Caco-2 (cell line): ENCODE data around the gene RABGAP1L. TPM values are rescaled to one million over a fixed set of nuclear protein-coding genes. Genes with fewer than 3 reads are reported as not detected.

ENCODE experiments used
- BruUV-seq: library from RNA; stranded (reverse); fragments of 400-500 nt; replicated peaks from 2 replicates; lab custom pipeline; 2021; lab: Mats Ljungman, UMichigan
- CTCF ChIA-PET: fragments of 300-600 bp; sonication (Branson Sonifier 250); formaldehyde crosslinking; loops from one replicate; lab custom pipeline; 2022; ENCODE audit warnings: antibody characterized with exemption; lab: Charles Lee
- POLR2A ChIA-PET: fragments of 300-600 bp; sonication (Branson Sonifier 250); formaldehyde crosslinking; loops from one replicate; lab custom pipeline; 2022; ENCODE audit warnings: antibody characterized with exemption; lab: Charles Lee
- DNase-seq, 2 experiments: peaks; one replicate each; pipeline versions ENCODE4 v3.0.0 to v3.0.0-alpha.2; 2020 to 2022
- H3K27me3 ChIP-seq: replicated peaks from 2 replicates; pipeline ENCODE4 v1.6.0; 2011; ENCODE audit warnings: low read length; ENCODE audit not compliant: control insufficient read depth, insufficient read depth
- H3K36me3 ChIP-seq: 2 replicates; pipeline ENCODE4 v1.5.1; 2011; ENCODE audit warnings: low read length; ENCODE audit not compliant: control insufficient read depth, insufficient read depth
- H3K4me1 ChIP-seq: fragments of 250-450 bp; sonication (Bioruptor Pico); 2 replicates; pipeline ENCODE4 v1.5.1; 2020; ENCODE audit warnings: mild to moderate bottlenecking
- H3K4me3 ChIP-seq: 2 replicates; pipeline ENCODE4 v1.5.1; 2011; ENCODE audit warnings: low read depth, mild to moderate bottlenecking, control low read depth, low read length
- H3K9me3 ChIP-seq: fragments of 250-450 bp; sonication (Bioruptor Pico); 2 replicates; pipeline ENCODE4 v1.5.1; 2020; ENCODE audit warnings: mild to moderate bottlenecking, moderate library complexity
- H3K27ac Mint-ChIP-seq: one replicate; pipeline ENCODE4 v1.8.0; 2022; ENCODE audit warnings: mixed read lengths; ENCODE audit not compliant: unreplicated experiment
- H3K27me3 Mint-ChIP-seq: one replicate; pipeline ENCODE4 v1.8.0; 2022; ENCODE audit warnings: mixed read lengths; ENCODE audit not compliant: insufficient read depth, unreplicated experiment
- H3K36me3 Mint-ChIP-seq: one replicate; pipeline ENCODE4 v1.8.0; 2022; ENCODE audit warnings: mild to moderate bottlenecking, mixed read lengths; ENCODE audit not compliant: insufficient read depth, unreplicated experiment
- H3K4me1 Mint-ChIP-seq: one replicate; pipeline ENCODE4 v1.8.0; 2022; ENCODE audit warnings: low read depth, mixed read lengths; ENCODE audit not compliant: unreplicated experiment
- H3K4me3 Mint-ChIP-seq: one replicate; pipeline ENCODE4 v1.8.0; 2022; ENCODE audit warnings: mild to moderate bottlenecking, moderate library complexity, mixed read lengths; ENCODE audit not compliant: unreplicated experiment
- H3K9me3 Mint-ChIP-seq: one replicate; pipeline ENCODE4 v1.8.0; 2022; ENCODE audit warnings: mixed read lengths; ENCODE audit not compliant: unreplicated experiment
- intact Hi-C: fragments of 100-400 bp; cut with micrococcal nuclease; formaldehyde crosslinking; loops from one replicate; pipeline ENCODE4 v1.10.0; 2022; ENCODE audit not compliant: unreplicated experiment
- total RNA-seq: library from RNA; stranded (reverse); gene quantifications from 2 replicates; pipeline ENCODE4 v1.2.3, GENCODE V29; 2022
- TF ChIP-seq, protein P1 (sequence below), 2 experiments: fragments of 200-600 bp in 1 of 2; IDR thresholded peaks; 1 replicate in 1 of 2; 2 replicates in 1 of 2; pipeline versions ENCODE4 v1.5.1 to v1.8.0; 2011 to 2022; ENCODE audit warnings: antibody characterized with exemption in 1 of 2, control low read depth in 1 of 2, inconsistent platforms in 1 of 2, low read depth in 1 of 2, low read length in 1 of 2, mild to moderate bottlenecking in 1 of 2, moderate library complexity in 1 of 2; ENCODE audit not compliant: insufficient read depth in 1 of 2, severe bottlenecking in 1 of 2, unreplicated experiment in 1 of 2

Gene RABGAP1L
- total RNA-seq, 1 experiment from 2014 or later = 20.3 TPM

DNA sequence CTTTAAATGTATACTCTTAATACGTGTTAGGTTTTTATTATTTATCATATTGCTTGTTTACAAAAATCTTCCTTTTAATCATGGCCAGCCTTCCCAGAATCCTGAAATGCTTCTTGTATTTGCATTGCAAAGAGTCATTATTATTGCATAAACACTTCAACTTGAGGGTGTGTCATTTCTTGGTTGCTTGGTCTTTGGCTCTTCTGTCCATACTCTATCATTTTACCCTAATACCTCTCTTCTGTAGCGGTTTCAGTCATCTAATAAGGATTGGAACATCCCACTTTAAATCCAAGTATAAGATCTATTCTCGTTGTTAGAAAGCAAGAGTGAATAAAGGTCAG, 639.8 kb downstream of the RABGAP1L start:
- no peak for DNase-seq
- Histone ChIP-seq H3K36me3 (no peaks in the 10 kb centered on the region), H3K9me3 (no peaks in the 10 kb centered on the region), H3K27me3 (no peaks in the 10 kb centered on the region), H3K4me3 (no peak overlapping the region), H3K4me1 (0 out of 2 replicates have a peak, but pooled peaks cover 3% of the 10 kb centered on the region)
- POLR2A ChIA-PET = interaction anchor here (0.6 to 1.9 kb wide), 2 partner anchors 128 to 200 kb away, joined by 5 to 8 read pairs; partner anchors contain the start of gene CACYBP
- TF ChIP-seq, protein P1, sequence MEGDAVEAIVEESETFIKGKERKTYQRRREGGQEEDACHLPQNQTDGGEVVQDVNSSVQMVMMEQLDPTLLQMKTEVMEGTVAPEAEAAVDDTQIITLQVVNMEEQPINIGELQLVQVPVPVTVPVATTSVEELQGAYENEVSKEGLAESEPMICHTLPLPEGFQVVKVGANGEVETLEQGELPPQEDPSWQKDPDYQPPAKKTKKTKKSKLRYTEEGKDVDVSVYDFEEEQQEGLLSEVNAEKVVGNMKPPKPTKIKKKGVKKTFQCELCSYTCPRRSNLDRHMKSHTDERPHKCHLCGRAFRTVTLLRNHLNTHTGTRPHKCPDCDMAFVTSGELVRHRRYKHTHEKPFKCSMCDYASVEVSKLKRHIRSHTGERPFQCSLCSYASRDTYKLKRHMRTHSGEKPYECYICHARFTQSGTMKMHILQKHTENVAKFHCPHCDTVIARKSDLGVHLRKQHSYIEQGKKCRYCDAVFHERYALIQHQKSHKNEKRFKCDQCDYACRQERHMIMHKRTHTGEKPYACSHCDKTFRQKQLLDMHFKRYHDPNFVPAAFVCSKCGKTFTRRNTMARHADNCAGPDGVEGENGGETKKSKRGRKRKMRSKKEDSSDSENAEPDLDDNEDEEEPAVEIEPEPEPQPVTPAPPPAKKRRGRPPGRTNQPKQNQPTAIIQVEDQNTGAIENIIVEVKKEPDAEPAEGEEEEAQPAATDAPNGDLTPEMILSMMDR (IDR thresholded peaks at IDR 0.05; ENCODE audit: insufficient read depth in 1 of 2, low read depth in 1 of 2, low read length in 1 of 2, severe bottlenecking in 1 of 2, unreplicated experiment in 1 of 2) = no peak
- Mint-ChIP-seq H3K4me1 (peaks cover 10% of the 10 kb centered on the region), H3K4me3 (no peak overlapping the region), H3K27me3 (no peaks in the 10 kb centered on the region), H3K36me3 (no peaks in the 10 kb centered on the region), H3K27ac (no peak overlapping the region), H3K9me3 (no peaks in the 10 kb centered on the region)
- CTCF ChIA-PET = interaction anchor here (0.6 to 0.8 kb wide), 2 partner anchors 84 to 1540 kb away, joined by 3 read pairs; no protein-coding TSS in a partner anchor
- no TSS peak for BruUV-seq
- intact Hi-C loops = no loop called here

DNA sequence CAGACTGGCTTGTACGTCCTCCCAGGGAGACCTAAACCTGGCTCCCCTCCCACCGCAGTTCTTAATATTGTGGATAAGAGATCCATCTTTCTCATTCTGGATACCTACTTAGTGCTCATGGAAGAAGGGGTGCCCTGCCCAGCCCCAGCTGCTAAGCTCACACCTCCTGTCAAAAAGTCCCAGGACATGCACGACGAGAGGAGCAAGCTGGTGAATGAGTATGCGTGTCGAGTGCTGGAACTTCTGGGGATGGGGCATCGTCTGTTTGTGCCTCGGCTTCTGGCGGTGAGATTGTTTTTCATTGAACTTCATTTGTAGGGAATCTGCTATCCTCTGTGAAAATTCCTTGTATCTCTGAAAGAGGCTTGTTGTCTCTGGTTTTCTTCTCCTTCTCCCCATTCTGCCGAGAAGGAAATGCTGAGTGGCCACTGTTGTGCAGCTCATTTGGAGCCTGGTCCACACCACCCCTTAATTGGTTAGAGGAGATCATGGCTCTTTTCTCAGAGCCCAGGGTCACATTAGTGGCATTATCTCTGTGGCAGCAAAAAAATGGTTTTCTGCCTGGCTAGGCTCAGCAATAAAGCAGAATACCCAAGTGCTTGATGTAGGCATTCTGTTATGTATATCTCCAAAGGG, 641.0 kb downstream of the RABGAP1L start:
- H3K4me1 Mint-ChIP-seq = peaks cover 2% of the 10 kb centered on the region
- no peaks in the 10 kb centered on the region for H3K36me3 ChIP-seq
- no TSS peak for BruUV-seq
- H3K4me3 ChIP-seq = no peak overlapping the region
- intact Hi-C loops = no loop called here
- TF ChIP-seq, protein P1 (IDR thresholded peaks at IDR 0.05; ENCODE audit: insufficient read depth in 1 of 2, low read depth in 1 of 2, low read length in 1 of 2, severe bottlenecking in 1 of 2, unreplicated experiment in 1 of 2) = no peak
- no peaks in the 10 kb centered on the region for H3K27me3 Mint-ChIP-seq
- H3K9me3 Mint-ChIP-seq = no peaks in the 10 kb centered on the region
- no peaks in the 10 kb centered on the region for H3K27me3 ChIP-seq
- POLR2A ChIA-PET = interaction anchor here (1.9 kb wide), 1 partner anchor 199 kb away, joined by 8 read pairs; the partner anchor contains the start of gene CACYBP
- H3K4me3 Mint-ChIP-seq = no peak overlapping the region
- DNase-seq = no peak
- H3K9me3 ChIP-seq = no peaks in the 10 kb centered on the region
- H3K36me3 Mint-ChIP-seq = no peaks in the 10 kb centered on the region
- H3K27ac Mint-ChIP-seq = no peak overlapping the region
- 0 out of 2 replicates have a peak, but pooled peaks cover 3% of the 10 kb centered on the region for H3K4me1 ChIP-seq
- CTCF ChIA-PET = interaction anchor here (0.7 kb wide), 1 partner anchor 187 kb away, joined by 3 read pairs; no protein-coding TSS in a partner anchor

DNA sequence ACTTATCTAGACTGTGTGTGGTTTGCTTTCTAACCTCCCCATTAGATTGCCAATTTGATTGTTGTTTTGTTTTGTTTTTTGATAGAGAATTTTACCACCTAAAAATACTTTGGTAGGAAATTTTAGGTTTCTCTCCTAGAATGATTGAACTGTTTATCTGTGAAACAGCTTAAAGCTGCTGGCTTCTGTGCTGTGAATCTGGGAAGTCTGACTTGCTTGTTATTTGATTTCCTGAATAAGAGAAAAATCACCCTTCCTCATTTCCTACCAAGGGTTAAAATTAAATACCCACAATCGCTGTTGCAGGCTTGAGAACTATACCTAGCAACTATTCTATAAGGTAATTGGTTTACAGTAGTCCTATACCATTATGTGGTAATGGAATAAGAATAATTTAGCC, 641.6 kb downstream of the RABGAP1L start:
- TF ChIP-seq, protein P1 (IDR thresholded peaks at IDR 0.05; ENCODE audit: insufficient read depth in 1 of 2, low read depth in 1 of 2, low read length in 1 of 2, severe bottlenecking in 1 of 2, unreplicated experiment in 1 of 2) = no peak
- Histone ChIP-seq H3K27me3 (no peaks in the 10 kb centered on the region), H3K4me3 (no peak overlapping the region), H3K36me3 (no peaks in the 10 kb centered on the region), H3K9me3 (no peaks in the 10 kb centered on the region), H3K4me1 (0 out of 2 replicates have a peak, but pooled peaks cover 1% of the 10 kb centered on the region)
- BruUV-seq = no TSS peak
- intact Hi-C loops = no loop called here
- no peak overlapping the region for H3K4me3 Mint-ChIP-seq
- no peak for DNase-seq
- H3K9me3 Mint-ChIP-seq = no peaks in the 10 kb centered on the region
- H3K27ac Mint-ChIP-seq = no peak overlapping the region
- H3K27me3 Mint-ChIP-seq = no peaks in the 10 kb centered on the region
- no peaks in the 10 kb centered on the region for H3K4me1 Mint-ChIP-seq
- ChIA-PET CTCF (no interaction called here), POLR2A (no interaction called here)
- no peaks in the 10 kb centered on the region for H3K36me3 Mint-ChIP-seq
